NCI-H510A treated with DMSO at 0.1 percent for 48 hours (cell line): ENCODE measurements around the gene EPB41L2.

Experiments
- DNase-seq: peaks from one replicate; lab custom pipeline; 2025; lab: John Stamatoyannopoulos, UW

The EPB41L2 gene

DNA sequence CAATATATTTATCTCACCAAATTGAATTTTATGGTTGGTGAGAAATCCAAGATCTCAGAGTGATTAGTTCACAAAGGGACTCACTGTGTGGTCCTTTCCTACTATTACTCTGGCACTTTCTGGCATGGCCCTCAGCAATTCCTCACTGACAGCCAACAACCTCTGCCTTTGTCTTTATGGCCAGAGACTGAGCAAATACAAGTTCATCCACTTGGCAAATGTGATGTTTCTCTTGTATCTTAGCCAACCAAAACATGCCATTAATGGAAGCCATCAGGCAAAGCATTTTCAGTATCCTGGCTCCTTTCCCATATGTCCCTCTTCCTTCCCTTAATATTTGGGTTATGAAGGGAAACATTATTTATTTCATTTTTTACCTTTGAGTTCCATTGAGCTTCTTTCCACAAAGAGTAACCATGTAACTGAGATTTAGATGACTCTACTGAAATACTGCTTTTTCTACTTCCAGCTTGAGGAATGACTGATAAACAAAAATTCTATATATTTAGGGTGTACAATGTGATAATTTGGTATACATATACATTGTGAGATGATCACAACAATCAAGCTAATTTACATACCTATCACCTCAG is 266.6 kb downstream of the EPB41L2 start:
- no peak for DNase-seq

DNA sequence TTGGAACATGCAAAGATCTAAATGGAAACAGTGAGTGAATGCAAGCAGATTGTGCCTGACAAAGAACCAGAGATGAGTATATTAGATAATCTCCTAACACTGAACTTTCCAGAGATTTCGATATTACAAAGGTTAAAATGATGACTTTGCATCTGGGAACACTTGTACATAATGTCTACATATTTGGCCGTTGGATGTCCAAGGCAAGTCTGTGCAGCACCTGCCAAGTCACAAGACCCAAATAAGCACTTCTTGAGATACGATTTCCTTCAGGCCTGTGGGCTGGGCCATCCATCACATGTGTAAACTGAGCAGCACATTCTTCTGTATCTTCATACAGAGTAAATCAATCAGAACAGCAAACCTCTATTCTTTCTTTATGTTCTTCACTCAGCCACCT is 268.3 kb downstream of the EPB41L2 start:
- no peak for DNase-seq

DNA sequence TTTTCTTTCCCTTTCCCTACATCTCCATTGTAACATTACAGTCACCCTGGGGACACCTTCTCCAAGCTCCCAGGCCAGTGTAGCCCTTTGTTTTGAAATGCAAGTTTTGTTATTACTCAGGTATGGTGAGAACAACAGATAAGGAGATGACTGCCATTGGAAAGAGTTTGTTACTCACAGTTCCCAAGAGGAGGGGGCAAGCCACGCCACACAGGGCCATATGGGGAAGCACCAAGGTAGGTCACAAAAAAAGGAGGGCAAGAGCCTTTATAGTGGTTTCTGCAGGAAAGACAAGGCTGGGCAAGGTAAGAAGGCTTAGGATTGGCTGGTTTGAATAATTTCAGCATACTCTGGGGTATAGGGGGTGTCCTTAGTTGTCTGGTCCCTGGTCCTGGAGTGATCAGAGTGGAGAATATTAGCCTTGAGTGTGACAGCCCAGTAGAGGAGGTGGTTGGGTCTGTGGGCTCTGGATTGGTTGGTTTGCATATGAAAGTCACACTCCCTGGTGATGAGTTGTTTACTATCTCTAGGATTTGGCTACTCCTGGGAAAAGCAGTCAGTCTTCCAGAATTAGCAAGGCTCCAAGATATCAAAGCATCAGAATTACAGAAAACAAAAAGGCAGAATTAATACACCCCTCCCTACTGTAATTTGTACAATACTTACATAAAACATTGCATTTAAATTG is 268.9 kb downstream of the EPB41L2 start:
- no peak for DNase-seq
